Measurements from ENCODE around the gene SLC20A1.
"Not testable (repeated sequence)": the region's sequence is repeated elsewhere in the genome, so short reads cannot be mapped to it uniquely, and the experiment has no call there.

The SLC20A1 gene, protein sequence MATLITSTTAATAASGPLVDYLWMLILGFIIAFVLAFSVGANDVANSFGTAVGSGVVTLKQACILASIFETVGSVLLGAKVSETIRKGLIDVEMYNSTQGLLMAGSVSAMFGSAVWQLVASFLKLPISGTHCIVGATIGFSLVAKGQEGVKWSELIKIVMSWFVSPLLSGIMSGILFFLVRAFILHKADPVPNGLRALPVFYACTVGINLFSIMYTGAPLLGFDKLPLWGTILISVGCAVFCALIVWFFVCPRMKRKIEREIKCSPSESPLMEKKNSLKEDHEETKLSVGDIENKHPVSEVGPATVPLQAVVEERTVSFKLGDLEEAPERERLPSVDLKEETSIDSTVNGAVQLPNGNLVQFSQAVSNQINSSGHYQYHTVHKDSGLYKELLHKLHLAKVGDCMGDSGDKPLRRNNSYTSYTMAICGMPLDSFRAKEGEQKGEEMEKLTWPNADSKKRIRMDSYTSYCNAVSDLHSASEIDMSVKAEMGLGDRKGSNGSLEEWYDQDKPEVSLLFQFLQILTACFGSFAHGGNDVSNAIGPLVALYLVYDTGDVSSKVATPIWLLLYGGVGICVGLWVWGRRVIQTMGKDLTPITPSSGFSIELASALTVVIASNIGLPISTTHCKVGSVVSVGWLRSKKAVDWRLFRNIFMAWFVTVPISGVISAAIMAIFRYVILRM

DNA sequence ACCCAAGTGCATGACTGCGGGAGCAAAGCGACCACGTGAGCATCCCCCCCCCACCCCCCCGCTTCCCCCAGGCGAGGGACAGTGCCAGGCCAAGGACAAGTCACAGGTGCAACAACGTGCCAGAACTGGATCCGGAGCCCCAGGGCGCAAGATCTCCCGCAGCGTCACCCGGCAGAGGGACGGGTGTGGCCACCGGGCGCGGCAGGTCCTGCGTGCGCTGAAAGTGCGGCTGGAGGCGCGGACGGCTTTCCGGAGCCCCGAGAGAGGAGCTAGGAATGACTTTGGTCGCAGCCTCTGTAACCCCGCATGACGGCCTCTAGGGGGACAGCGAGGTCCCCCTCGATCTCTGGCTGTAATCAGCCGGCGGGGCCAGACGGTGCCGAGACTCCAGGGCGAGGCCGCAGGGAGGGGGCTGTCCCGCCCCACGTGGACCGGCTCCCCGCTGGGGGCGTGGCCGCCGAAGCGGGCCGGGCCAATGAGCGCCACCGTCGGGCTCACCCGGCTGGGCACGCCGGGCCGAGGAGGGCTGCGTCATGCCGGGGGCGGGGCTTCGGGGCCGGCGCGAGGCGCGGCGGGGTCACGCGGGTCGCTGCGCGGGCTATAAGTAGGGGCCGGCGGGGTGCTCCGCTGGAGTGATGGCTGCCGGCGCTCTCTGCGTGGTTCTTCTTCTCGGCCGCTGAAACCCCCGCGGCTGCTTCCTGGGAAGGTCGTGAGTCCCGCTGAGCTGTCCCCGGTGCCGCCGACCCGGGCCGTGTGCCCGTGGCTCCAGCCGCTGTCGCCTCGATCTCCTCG, at the start of gene SLC20A1:
SLC20A1 (plus strand) TSS at position 630 of the 792 bp plus-strand sequence. CDS start 890 bp downstream, outside the sequence.
- peak; percentile 94 for DNase-seq

DNA sequence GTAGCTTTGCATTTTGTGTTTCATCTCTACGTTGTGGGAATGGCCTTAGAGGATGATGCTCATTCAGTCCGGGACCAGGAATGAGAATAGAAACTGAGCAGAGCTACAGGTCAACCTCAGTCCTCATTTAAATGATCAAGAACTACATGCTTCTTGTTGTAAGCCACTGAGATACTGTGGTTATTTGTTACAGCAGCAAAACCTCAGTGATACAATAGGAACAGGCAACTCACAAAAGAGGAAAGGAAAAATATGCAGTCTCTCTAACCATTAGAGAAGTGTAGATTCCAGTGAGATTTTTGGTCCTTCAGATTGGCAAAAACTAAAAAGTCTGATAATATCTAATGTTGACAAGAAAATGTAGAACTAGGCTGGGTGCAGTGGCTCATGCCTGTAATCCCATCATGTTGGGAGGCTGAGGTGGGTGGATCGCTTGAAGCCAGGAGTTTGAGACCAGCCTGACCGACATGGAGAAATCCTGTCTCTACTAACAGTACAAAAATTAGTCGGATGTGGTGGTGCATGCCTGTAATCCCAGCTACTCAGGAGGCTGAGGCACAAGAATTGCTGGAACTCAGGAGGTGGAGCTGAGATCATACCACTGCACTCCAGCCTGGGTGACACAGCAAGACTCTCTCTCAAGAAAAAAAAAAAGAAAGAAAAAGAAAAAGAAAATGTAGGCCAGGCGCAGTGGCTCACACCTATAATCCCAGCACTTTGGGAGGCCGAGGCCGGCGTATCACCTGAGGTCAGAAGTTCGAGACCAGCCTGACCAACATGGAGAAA, 48.0 kb upstream of the SLC20A1 start:
- DNase-seq = no peak

DNA sequence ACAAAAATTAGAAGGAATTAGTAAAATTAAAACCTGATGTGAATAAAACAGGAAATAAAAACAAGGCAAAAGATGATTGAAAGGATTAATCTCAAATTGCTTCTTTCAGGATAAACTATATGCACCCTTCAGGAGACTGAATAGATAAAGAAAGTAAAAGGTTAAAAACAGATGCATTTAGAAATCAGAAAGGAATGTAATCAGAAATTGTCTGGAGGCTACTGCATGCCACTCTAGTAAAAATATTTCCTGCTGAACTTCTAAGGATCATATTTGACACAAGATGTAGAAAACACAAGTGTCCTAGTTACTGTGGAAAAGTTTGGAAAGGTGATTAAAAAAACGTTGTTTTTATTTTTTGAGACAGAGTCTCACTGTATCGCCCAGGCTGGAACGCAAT, 45.1 kb upstream of the SLC20A1 start:
- DNase-seq = no peak

DNA sequence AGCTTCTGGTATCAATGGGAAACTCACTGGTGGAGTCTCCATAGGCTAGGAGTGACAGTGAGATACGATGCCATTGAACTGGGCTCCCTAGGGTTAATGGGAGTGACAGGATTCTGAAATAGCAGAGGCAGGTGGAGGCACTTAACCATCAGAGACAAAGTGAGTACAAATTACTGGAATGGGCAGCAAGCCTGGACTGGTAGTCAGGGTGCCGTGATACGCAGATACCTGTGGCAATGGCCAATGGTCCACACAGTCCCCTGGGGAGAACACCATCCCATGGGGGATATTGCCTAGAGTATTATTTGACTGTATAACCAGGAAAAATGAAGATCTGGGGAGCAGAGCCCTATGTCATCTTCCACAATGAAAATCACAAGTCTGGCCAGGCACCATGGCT, 44.0 kb upstream of the SLC20A1 start:
- no peak for DNase-seq

DNA sequence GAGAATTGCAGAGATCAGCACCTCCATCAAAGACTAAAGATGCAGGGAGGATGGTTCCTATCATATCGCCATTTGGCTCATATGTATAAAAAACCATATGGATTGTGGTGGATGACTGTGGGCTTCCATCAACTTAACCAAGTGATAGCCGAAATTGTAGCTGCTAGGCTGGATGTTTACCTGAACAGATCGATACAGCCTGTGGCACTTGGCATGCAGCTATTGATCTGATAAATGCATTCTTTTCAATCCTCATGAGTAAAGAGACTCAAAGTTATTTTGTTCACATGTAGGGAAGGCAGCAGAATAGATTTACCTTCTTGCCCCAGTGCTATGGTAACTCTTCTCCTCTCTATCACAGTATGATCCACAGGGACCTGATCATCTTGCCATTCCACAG, 42.8 kb upstream of the SLC20A1 start:
- DNase-seq = no peak

DNA sequence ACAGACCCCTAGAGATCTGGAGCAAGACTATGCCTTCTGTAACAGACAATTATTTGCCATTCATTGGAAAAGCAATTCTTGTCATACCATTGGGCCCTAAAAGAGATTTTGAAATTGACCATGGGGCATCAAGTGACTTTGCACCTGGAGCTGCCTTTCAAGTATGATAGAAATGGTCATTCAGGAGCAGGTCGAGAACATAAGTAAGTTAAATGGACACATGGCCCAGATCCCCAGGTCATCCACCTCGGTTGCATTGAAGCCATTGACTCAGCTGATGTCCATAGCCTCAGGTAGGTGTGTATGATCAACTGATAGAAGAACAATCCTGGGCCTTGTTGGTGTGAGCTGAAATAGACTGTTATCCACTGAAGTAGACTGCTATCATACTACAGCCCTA, 42.0 kb upstream of the SLC20A1 start:
- DNase-seq = no peak

DNA sequence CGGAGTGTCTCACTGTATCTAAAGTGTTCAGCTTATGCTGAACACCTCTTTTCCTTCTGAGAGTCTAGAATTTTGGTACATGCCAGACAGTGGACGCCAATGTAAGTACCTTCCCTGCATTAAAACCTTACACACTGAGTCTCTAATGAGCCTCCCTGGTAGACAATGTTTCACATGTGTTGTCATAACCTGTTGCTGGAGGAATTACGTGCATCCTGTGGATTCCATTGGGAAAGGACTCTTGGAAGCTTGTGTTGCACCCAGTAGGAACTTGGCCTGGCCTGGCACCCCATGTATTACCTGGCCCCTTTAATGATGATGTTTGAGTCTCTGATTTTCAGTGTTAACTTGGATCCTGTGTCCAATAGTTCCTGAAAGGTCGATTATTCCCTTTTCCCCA, 40.8 kb upstream of the SLC20A1 start:
- no peak for DNase-seq

DNA sequence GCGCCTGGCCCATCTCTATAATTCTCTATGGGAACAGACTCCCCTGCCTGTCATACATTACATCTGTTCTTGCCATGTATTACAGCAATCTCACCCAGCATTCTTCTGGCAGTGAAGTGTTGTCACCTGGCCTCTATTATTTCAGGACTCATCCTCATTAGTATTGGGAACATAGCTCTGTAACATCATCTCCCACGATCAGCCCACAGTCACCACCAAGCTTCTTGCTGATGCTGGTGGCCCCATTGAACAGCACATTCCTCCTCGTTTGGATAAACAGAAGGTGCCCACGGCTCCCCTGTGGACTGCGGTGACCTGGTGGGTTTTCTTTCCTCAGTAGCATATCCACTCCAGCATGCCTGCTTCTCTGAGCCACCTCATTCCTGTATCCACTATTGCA, 39.8 kb upstream of the SLC20A1 start:
- no peak for DNase-seq

DNA sequence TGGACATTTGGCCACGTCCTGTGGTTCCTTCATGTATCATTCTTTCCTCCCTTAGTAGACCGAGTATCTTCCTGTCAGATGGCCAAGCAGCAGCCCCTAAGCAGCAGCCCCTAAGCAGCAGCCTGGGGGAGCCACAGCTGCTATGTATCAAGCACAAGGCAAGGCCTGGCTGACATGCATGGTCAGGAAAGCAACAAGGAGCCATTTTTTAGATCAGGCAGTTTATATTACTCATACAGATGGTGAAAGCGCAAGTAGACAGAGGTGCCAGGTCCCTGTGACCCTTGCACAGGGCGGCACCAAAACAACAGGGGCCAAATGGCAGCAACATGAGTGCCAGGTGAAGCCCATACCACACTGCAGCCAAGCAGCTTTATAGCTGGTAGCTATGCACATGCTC, 39.2 kb upstream of the SLC20A1 start:
- no peak for DNase-seq

DNA sequence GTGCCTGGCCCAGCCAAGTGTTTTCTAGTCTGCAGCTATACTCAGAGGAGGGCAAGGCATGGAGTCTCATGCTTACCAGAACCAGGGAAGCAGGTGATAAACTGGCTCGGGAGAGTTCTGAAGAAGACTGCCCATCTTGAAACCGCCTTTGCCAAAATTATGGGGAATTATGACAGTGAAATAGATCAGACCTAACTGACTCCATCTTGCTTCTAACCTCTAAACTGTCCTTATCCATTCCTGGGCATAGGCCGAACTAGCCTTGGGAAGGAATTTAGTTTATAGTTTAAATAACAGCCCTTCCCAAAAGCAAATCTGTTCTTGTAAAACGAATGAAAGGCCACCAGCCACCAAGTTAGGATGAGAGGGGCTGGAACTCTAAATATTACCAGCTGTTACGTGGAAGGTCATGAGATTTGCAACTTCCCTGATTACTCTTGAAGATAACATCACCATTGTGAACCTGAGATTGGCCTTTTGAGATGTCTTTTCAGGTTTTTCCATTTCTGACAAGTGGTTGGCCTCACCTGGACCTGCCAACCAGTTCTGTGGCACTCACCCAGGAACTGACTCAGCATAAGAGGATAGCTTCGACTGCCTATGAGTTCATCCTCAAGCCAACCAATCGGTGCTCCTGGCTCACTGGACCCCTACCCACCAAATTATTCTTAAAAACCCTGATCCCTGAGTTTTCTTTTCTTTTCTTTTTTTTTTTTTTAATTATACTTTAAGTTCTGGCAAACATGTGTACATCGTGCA, 37.9 kb upstream of the SLC20A1 start:
- no peak for DNase-seq

DNA sequence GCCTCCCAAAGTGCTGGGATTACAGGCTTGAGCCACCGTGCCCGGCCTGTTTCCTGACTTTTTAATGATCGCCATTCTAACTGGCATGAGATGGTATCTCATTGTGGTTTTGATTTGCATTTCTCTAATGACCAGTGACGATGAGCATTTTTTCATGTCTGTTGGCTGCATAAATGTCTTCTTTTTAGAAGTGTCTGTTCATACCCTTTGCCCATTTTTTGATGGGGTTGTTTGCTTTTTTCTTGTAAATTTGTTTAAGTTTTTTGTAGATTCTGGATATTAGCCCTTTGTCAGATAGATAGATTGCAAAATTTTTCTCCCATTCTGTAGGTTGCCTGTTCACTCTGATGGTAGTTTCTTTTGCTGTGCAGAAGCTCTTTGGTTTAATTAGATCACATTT, 36.4 kb upstream of the SLC20A1 start:
- not testable (repeated sequence) for DNase-seq

DNA sequence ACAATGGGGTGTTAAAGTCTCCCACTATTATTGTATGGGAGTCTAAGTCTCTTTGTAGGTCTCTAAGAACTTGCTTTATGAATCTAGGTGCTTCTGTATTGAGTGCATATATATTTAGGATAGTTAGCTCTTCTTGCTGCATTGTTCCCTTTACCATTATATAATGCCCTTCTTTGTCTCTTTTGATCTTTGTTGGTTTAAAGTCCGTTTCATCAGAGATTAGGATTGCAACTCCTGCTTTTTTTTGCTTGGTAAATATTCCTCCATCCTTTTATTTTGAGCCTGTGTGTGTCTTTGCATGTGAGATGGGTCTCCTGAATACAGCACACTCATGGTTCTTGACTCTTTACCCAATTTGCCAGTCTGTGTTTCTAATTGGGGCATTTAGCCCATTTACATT, 33.5 kb upstream of the SLC20A1 start:
- DNase-seq = not testable (repeated sequence)

DNA sequence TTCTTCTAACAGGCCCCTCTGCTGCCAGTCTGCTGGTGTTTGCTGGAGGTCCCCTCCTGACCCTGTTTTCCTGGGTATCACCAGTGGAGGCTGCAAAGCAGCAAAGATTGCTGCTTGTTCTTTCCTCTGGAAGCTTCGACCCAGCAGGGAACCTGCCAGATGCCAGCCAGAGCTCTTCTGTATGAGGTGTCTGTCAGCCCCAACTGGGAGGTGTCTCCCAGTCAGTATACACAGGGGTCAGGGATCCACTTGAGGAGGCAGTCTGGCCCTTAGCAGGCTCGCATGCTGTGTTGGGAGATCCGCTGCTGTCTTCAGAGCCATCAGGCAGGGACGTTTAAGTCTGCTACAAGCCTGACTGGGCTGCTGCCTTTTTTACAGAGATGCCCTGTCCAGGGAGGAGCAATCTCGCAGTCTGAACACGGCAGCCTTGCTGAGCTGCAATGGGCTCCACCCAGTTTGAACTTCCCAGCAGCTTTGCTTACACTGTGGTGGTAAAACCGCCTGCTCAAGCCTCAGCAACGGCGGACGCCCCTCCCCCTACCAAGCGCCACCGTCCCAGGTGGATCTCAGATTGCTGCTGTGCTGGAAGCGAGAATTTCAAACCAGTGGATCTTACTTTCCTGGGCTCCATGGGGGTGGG, 31.4 kb upstream of the SLC20A1 start:
- DNase-seq = no peak

DNA sequence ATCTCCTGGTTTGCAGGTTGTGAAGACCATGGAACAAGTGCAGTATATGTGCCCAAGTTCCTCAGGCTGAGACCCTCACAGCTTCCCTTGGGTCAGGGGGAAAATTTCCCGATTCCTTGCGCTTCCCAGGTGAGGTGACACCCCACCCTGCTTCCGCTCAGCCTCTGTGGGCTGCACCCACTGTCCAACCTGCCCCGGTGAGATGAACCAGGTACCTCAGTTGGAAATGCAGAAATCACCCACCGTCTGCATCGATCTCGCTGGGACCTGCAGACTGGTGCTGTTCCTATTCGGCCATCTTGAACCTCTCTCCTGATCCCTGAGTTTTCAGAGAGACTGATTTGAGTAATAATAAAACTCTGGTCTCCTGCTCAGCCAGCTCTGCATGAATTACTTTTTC, 30.7 kb upstream of the SLC20A1 start:
- DNase-seq = no peak

DNA sequence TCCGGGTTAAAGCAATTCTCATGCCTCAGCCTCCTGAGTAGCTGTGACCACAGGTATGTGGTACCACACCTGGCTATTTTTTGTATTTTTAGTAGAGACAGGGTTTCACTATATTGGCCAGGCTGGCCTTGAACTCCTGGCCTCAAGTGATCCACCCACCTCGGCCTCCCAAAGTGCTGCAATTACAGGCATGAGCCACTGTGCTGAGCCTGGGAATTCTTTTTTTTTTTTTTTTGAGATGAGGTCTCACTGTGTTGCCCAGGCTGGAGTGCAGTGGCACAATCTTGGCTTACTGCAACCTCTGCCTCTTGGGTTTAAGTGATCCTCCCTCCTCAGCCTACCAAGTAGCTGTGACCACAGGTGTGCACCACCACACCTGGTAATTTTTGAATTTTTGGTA, 29.9 kb upstream of the SLC20A1 start:
- DNase-seq = not testable (repeated sequence)

DNA sequence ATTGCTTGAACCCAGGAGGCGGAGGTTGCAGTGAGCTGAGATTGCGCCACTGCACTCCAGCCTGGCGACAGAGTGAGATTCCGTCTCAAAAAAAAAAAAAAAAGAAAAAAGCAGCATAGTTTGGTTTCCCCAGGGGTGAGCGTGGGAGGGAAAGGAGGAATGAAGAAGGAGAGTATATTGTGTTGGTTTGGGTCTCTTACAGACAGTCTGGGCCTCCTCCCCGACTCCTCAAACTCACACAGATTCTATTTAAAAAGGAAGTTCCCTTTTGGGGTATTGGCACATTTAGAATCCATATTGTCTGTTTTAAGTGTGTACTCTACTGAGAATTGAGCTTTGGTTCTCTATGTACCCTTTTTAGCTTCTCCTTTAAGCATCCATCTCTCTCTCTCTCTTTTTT, 27.4 kb upstream of the SLC20A1 start:
- DNase-seq = no peak

DNA sequence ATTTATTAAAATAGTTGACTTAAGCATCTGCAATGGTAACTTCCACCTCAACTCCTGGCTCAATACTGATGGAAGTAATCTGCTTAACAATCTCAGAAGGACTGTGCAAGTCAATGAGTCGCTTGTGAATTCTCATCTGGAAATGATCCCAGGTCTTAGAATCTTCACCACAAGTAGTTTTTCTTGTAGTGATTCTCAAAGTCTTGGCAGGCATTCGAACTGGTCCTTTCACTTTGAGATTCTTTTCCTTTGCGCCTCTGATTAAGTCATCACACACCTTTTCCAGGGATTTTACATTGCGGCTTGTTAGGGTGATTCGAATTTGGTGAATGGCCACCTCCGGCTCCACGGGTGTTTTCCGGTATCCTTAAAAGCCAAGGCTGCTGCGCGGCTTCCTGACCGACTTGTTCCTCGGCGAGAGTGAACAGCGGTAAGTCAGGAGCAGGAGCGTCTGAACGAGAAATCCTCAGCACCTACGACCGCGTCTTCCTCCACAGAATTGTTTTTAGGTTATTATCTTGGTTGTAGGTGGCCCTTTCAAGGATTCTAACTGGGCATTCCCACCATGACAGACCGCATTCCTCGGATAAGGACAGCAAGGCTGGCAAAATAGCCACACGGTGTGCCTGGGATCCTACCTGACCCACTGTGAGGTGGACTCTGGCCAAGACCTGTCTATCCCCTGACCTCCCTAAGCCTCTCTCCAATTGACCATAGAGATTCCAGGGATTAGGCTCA, 23.8 kb upstream of the SLC20A1 start:
- DNase-seq = no peak

DNA sequence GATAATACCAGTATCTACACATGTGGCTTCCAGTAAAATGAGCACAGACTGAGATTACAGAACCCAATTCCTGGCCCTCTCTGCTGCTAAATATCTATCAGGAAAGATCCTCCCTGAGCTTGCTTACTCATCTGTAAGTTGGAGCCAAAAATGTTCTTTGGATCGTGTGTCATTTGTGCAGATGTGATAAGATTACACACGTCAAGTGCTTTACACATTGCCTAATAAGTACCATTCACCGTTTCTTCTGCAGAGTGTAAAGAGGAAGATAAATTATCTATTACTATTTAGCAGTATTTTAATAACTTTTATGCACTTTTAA, 23.2 kb upstream of the SLC20A1 start:
- no peak for DNase-seq

DNA sequence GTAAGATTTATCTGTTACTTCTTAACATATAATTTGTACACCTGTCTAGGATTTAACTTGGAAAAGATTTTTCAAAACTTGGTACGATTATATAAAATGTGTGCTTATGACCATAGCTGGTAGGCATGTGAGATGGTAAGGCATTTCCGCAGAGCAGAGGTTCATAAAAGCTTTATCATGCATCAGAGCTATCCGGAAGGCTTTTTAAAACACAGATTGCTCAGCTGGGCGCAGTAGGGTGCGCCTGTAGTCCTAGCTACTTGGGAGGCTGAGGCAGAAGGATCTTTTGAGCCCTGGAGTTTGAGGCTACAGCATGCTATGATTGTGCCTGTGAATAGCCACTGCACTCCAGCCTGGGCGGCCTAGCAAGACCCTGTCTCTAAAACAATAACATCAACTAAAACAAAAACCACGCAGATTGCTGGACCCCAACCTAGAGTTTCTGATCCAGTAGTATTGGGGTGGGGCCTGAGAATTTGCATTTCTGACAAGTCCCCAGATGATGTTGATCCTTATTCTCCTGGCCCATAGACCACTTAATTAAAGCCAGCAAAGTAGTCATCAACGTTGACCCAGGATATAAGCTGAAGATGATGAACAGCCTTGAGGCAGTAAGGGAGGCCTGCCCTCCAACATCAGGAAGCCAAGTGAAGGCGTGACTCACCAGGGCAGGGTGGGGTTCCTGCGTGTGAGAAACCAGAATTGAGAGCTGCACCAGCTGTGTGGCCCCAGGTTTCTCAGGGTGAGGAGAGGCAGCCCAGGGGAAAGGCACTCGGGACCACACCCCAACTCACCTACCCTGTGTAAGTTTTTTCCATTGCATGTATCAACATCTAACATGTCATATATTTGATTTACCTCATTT, 21.6 kb upstream of the SLC20A1 start:
- DNase-seq = no peak
